Measurements from ENCODE around the gene MCF2L2.

DNA sequence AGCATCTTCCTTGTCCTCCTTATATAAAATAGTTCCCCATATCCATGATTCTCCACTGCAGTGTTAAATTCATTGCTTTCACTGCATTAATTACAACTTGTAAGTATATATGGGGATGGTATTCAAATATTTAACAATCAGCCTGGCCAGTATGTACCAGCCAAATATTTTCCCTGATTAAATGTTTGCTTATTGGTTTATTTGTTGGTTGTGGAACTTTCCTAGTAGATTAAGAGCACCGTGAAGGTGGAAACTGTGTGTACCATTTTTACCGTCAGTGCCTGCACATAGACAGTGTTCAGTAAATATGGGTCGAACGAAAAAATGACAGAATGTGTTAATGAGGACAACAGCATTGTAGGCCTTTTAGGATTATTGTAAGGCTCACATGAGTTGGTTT is 272.9 kb downstream of the MCF2L2 start:
- TF ChIP-seq, protein P1, sequence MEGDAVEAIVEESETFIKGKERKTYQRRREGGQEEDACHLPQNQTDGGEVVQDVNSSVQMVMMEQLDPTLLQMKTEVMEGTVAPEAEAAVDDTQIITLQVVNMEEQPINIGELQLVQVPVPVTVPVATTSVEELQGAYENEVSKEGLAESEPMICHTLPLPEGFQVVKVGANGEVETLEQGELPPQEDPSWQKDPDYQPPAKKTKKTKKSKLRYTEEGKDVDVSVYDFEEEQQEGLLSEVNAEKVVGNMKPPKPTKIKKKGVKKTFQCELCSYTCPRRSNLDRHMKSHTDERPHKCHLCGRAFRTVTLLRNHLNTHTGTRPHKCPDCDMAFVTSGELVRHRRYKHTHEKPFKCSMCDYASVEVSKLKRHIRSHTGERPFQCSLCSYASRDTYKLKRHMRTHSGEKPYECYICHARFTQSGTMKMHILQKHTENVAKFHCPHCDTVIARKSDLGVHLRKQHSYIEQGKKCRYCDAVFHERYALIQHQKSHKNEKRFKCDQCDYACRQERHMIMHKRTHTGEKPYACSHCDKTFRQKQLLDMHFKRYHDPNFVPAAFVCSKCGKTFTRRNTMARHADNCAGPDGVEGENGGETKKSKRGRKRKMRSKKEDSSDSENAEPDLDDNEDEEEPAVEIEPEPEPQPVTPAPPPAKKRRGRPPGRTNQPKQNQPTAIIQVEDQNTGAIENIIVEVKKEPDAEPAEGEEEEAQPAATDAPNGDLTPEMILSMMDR (IDR thresholded peaks at IDR 0.05), result no peak
- no peak for TF ChIP-seq ZC3H11A (IDR thresholded peaks at IDR 0.05)
- TF ChIP-seq, protein P2, sequence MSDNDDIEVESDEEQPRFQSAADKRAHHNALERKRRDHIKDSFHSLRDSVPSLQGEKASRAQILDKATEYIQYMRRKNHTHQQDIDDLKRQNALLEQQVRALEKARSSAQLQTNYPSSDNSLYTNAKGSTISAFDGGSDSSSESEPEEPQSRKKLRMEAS (IDR thresholded peaks at IDR 0.05), result no peak
- no peak for TF ChIP-seq MYC (IDR thresholded peaks at IDR 0.05; ENCODE audit: borderline replicate concordance, low read length)
- TF ChIP-seq CBX2 (IDR thresholded peaks at IDR 0.05; ENCODE audit: borderline replicate concordance, low read depth), result no peak
- no peak for TF ChIP-seq RAD21 (conservative IDR thresholded peaks at IDR 0.05 in 1 of 2, IDR thresholded peaks at IDR 0.05 in 1 of 2)
- no peak for TF ChIP-seq POLR2A (IDR thresholded peaks at IDR 0.05; ENCODE audit: low read length)
- no peak for TF ChIP-seq JUN (IDR thresholded peaks at IDR 0.05)
- no peak for TF ChIP-seq CEBPB (IDR thresholded peaks at IDR 0.05)
- TF ChIP-seq, protein P3, sequence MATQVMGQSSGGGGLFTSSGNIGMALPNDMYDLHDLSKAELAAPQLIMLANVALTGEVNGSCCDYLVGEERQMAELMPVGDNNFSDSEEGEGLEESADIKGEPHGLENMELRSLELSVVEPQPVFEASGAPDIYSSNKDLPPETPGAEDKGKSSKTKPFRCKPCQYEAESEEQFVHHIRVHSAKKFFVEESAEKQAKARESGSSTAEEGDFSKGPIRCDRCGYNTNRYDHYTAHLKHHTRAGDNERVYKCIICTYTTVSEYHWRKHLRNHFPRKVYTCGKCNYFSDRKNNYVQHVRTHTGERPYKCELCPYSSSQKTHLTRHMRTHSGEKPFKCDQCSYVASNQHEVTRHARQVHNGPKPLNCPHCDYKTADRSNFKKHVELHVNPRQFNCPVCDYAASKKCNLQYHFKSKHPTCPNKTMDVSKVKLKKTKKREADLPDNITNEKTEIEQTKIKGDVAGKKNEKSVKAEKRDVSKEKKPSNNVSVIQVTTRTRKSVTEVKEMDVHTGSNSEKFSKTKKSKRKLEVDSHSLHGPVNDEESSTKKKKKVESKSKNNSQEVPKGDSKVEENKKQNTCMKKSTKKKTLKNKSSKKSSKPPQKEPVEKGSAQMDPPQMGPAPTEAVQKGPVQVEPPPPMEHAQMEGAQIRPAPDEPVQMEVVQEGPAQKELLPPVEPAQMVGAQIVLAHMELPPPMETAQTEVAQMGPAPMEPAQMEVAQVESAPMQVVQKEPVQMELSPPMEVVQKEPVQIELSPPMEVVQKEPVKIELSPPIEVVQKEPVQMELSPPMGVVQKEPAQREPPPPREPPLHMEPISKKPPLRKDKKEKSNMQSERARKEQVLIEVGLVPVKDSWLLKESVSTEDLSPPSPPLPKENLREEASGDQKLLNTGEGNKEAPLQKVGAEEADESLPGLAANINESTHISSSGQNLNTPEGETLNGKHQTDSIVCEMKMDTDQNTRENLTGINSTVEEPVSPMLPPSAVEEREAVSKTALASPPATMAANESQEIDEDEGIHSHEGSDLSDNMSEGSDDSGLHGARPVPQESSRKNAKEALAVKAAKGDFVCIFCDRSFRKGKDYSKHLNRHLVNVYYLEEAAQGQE (IDR thresholded peaks at IDR 0.05), result no peak
- TF ChIP-seq, protein P4, sequence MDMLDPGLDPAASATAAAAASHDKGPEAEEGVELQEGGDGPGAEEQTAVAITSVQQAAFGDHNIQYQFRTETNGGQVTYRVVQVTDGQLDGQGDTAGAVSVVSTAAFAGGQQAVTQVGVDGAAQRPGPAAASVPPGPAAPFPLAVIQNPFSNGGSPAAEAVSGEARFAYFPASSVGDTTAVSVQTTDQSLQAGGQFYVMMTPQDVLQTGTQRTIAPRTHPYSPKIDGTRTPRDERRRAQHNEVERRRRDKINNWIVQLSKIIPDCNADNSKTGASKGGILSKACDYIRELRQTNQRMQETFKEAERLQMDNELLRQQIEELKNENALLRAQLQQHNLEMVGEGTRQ (IDR thresholded peaks at IDR 0.05), result no peak
- no peak for TF ChIP-seq HDAC2 (IDR thresholded peaks at IDR 0.05)
- no peak for TF ChIP-seq KDM5A (IDR thresholded peaks at IDR 0.05)
- TF ChIP-seq CBX8 (IDR thresholded peaks at IDR 0.05), result no peak
